ENCODE results near the gene GSG1L.

Gene GSG1L

GRCh38 chr16:27781981-27782880 is 281.3 kb downstream of the GSG1L start:
- no peak for DNase-seq

DNA sequence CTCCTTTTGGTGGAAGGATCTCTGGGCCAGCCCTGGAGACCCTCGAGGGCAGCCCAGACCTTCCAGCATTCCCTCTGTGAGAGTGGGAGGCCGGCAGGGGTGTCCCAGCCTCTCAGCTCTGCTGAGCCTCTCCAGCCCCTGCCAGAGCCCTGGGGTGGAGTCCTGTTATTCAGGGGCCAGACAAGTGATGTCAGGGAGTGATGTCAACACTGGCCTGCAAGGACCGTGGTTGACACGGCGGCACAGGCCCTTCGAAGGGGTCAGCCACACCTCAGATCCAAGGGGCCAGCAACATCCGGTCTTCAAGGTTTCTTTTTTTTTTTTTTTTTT is 282.4 kb downstream of the GSG1L start:
- no peak for DNase-seq

DNA sequence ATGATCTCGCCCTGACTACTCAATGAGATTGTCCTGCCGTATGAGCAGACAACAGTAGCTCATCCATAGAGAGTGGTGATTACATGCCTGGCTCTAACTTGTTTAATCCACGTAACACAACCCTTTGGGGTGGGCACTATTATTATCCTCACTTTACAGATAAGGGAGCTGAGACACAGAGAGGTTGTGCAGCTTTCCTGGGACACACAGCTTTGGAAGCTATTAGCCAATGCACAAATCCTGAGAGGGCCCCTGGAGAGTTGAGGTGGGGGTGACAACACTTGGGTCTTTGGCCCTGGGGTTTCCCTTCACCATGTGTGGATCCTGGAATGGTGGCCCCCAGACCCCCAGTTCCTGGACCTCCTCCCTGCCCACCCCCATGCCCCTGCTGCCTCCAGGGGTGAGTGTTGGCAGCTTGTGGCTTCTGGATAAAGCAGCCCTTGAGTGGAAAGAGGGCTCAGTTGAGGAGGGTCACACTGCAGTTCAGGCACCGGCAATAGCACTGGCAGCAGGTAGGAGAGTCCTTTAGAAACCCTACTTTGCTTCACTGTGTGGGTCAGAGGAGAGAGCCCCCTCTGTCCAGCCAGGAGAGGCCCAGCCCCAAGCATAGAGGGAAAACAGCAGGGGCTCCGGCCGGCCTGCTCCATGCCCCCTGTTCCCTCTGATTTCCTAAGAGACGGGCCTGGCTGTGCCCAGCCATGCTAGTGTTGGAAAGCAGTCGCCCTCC is 282.9 kb downstream of the GSG1L start:
- no peak for DNase-seq

DNA sequence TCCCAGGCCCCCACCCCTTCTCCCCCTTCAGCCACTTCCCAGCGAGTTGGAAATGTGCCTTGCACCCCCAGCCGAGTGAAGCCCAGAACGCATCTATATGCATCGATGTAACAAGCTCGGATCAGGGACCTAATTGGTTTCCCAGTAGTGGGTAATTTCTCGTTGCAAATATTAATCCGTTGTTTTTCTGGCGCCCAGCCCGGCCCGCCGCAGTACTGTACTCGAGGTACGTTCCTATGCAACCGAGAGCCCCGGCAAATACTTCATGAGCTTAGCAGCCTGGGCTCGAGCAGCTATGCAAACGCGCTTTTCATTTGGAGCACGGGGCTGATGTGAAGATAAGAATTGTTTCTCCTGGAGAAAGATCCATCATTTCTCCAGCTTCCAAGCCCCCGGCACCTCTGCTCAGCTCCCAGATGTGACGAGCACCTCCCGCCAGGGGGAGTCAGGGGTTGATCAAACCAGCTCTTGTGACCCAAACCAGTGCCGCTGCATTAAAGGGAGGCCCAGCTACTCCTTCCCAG is 283.8 kb downstream of the GSG1L start:
- DNase-seq = peak; percentile 14

DNA sequence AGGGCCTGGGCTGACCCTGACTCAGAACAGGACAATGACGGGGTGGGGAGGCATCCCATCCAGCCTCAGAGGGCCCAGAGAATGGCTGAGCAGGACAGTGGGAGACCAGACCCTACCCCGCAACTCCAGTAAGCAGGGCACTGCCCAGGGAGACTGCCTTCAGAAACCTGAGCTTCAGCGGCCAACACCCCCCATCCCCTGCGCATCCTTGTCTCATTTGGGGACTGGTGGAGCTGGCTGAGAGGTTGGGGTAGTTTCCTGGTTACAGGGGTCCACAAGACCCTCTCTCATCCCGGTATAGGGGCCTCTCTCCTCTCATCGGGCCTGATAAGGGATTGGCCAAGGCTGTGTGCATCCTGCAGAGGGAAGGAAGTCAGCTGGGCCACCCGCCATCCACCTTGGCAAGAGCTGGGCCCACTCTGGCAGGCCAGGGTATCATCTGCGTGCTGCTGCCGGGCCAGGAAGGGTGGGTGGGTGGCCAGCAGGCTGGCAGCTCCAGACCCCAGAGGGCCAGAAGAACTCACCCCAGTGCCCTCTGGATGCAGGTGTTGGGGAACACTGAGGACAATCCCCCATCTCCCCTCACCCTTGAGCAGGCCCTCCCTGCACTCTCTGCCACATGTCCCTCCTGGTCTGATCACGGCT is 284.5 kb downstream of the GSG1L start:
- DNase-seq = no peak

DNA sequence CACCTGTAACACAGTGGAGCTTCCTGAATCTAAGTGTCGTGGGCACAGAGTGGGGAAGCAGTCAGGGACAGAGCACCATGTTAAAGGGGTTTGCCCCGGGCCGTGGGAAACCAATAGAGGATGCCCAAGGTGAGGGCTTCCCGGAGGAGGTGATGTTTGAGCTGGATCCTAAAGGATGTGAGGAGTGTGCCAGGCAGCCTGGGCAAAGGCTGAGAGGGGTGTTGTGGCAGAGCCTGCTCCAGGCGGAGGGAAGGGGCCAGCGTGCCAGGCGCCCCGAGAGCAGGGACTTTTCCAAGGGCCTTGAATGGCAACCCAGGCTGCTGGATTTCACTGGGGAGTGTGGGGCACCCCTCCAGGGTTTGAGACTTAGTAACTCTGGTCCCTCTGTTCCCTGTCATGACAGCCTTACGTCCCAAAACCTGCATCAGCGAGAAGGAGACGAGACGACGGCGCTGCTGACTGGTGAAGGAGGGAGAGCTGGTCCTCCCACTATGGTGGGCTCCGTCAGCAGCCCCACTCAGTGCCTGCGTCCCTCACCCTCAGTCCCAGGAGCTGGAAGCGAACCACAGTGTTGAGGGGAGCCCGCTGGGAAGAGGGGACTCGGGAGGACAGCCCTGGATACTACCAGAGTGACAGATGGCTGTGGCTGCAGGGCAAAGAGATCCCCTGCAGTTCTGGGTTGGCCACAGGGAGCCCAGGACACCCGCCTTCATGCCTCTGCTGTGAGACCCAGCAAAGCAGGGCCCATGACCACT is 285.2 kb downstream of the GSG1L start:
- DNase-seq = no peak

DNA sequence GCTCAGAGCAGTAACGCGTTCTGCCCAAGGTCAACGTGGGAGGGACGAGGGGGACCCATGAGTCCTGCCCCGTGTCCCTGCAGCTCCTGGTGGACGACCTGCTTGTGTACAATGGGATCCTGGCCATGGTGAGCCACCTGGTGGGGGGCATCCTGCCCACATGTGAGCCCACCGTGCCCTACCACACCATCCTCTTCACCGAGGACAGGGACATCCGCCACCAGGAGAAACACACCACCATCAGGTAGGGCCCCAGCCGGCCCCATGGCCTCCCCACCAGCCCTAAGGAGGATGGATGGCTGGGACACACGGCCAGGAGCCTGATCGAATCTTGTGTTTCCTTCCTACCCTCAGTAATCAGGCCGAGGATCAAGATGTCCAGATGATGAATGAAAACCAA is 286.0 kb downstream of the GSG1L start:
- no peak for DNase-seq

GRCh38 chr16:27776556-27777225 is 286.8 kb downstream of the GSG1L start:
- no peak for DNase-seq

- no peak for DNase-seq
These were observed 288.3 kb downstream of the GSG1L start for GRCh38 chr16:27775254-27775653.

DNA sequence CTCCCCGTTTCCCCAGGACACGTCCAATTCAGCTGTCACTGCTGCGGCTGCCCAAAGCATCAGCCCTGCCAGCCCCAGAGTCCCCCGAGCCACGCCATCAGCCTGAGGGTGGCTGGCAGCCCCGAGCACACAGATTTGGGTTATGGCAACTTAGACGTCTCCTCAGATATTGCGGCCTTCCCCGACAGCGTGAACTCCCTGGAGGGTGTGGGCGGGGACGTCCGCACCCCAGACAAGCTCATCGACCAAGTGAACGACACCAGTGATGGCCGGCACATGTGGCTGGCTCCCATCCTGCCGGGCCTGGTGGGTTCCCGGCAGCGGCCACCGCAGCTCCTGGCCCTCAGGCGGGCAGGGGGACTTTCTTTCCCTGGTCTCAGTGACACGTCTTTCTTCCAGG is 288.7 kb downstream of the GSG1L start:
- no peak for DNase-seq

GRCh38 chr16:27773344-27773743 is 290.2 kb downstream of the GSG1L start:
- no peak for DNase-seq

- no peak for DNase-seq
These were observed 291.3 kb downstream of the GSG1L start for GRCh38 chr16:27772093-27772825.

DNA sequence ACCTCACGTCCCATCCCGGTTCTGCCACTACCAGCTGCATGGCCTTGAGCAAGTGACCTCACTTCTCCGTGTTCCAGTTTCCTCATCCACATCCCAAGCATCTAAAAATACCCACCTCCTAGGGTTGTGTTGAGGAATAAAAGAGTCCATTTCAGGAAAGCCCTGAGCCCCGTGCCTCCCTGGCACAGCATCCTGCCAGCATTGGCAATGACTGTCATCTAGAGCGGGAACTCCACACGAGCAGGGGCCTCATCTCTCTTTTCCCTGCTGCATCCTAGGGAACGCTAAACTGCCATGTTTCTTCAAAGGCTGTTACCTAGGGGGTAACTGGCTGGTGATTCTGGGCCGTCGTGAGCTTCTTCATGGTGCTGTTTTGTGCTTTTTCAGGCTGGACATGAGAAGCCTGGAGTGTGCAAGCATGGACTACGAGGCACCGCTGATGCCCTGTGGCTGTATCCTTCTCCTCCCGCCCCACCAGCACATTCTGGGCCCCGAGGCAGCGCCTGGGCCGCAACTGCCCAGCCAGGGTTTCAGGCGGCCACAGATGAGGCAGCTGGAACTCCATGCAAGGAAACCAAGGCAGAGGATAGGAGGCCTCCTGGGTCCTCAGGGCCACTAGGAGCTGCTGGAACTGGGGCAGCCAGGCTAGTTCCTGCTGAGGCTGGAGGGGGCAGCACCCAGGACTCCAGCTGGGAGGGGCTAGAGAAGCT is 292.2 kb downstream of the GSG1L start:
- DNase-seq = no peak

- no peak for DNase-seq
These were observed 293.0 kb downstream of the GSG1L start for GRCh38 chr16:27770271-27771196.

DNA sequence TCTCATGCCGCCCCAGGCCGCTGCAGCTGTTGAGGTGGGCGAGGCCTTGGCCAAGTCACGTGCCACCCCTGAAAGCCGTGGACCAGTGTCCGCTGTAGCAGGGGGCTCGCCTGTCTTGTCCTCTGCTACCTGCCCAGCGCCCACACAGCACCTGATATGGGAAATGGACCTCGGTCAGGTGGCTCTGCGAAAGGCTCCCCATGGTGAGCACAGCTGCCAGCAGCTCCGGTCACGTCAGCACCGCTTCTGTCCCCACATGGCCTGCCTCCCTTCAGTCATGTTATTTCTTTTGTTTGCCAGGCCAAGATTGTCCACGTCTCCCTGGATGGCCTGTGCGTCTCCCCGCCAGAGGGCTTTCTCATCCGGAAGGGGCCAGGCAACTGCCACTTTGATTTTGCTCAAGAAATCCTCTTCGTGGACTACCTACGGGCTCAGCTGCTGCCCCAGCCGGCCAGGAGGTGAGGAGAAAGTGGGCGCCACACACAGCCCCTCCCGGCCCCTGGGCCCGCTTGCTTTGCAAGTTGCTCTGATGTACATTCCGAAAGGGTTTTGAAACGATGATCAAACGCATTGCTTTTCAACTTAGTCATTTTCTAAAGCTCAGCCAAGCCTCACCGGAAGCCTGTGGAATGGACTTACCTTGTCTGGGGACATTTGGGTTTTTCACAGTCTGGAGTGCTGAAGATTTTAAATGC is 293.8 kb downstream of the GSG1L start:
- DNase-seq = no peak

DNA sequence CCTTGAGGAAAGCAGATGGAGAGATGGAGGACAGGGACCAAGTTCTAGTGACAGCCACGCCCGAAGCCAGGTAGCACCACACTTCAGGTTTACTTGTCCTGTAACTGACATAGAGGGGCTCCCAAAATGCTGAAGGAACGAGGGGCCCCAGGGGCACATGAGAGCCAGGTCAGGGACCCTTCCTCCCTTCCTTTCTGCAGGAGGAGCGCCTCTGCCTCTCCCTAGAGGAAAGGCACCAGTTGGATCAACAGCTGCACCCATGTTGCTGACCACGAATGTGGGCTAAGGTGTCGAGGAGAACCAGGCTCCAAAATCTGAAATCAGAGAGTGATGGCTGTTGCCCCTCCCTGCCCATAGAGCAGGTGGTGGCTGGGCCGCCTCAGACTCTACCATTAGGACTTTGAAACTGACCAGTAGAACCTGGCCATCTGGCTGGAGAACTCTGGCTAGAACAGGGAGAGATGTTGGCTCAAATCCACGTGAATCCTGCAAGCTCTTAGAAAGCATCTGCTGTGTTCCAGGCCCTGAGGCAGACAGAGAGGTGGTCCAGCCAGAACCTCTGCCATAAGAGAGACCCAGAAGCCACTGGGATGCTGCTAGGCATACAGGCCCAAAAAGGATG is 294.8 kb downstream of the GSG1L start:
- DNase-seq = no peak

GRCh38 chr16:27767971-27768591 is 295.4 kb downstream of the GSG1L start:
- no peak for DNase-seq

- no peak for DNase-seq
These were observed 296.4 kb downstream of the GSG1L start for GRCh38 chr16:27767081-27767480.
